Hypothalamus (tissue), 51 donors: ENCODE data around the gene ZNF280C.
"Not testable (repeated sequence)": the region's sequence is repeated elsewhere in the genome, so short reads cannot be mapped to it uniquely, and the experiment has no call there.

Experiments used
- DNase-seq, 51 donors: peaks; one replicate each; lab custom pipeline; 2025; lab: John Stamatoyannopoulos, UW

ZNF280C gene

GRCh38 chrX:130261296-130261893, 7.3 kb downstream of the ZNF280C start:
- no peak for DNase-seq

GRCh38 chrX:130260316-130260715, 8.4 kb downstream of the ZNF280C start:
- DNase-seq, result no peak

DNA sequence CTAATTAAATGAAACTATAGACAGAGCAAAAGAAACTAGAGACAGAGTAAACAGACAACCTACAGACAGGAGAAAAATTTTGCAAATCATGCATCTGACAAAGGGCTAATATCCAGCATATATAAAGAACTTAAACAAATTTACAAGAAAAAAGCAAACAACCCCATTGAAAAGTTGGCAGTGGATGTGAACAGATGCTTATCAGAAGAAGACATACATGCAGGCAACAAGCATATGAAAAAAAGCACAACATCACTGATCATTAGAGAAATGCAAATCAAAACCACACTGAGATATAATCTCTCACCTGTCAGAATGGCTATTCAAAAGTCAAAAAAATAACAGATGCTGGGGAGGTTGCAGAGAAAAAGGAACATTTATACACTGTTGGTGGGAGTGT, 14.8 kb downstream of the ZNF280C start:
- no peak for DNase-seq

- no peak for DNase-seq
Measured at GRCh38 chrX:130251671-130252070, 17.0 kb downstream of the ZNF280C start.

DNA sequence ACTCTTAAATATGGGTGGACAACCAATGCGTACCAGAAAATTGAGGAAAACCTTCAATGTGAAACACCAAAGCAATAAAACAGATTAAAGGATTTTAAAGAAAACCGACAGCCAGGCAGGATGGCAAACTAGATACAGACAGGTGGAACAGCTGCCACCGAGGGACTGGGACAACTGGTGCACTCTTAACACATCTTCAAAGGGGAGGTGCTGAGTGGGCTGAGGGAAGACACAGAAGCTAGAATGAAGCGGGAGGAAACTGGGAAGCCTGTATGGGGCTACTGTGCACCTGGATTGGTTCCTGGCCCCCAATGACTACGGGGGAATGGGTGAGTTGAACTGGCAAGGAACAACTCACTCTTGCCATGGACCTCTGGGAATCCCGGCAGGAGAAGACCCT, 20.7 kb downstream of the ZNF280C start:
- DNase-seq, result no peak

DNA sequence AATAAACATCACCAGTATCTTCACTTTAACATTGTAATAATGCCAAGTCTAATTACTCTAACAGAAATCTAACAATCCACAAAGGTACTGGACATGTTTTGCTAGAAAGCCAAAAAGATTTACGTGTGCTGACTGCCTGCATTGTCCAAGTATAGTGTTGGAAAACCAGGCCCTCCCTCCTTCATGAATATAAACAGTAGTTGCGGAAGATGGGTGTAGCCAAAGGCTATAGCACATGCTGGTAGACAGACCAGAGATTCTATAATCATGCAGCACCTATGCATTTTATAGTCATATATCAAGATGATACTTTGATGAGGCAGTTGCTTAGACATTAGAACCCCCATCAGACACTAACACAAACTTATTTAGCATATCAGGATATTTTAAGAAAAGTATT, 22.6 kb downstream of the ZNF280C start:
- DNase-seq, result no peak

GRCh38 chrX:130245441-130245840, 23.3 kb downstream of the ZNF280C start:
- DNase-seq, result no peak

GRCh38 chrX:130231184-130231583, 37.5 kb downstream of the ZNF280C start:
- DNase-seq, result not testable (repeated sequence)

DNA sequence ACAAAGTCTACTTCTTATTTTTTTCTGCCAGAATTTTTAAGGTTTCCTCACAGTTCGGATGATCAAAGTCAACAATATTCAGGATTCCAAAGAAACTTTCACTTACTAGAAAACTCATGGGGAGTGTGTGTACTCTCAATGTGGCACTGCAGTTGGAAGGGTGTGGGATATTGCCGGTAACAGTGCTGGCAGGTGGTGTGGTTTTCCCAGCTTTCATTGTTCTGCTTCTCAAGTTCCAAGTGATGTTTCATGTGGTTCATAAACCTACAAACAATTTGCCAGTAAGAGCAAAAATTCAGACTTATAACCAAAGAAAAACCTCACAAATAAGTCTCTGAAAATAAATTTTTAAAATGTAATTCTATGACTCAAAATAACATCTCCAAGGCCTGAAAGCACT, 39.8 kb downstream of the ZNF280C start:
- no peak for DNase-seq

DNA sequence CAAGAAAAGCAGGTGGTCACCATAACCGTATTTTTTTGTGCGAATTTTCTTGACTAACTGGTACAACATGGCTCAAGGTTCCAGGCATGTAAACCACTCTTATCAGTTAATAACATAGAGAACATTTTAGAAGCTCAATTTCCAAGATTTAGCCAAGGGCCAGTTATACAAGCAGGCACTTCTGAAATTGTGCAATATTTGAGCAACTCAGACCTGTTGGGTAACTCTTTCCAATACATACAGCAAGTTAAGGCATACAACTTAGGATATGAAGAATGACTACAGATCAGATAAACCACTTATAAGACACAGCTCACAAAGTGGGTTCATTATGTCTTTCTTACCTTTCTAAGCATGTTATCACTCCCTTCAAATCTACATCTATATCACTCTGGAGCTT, 43.9 kb downstream of the ZNF280C start:
- DNase-seq, result no peak

DNA sequence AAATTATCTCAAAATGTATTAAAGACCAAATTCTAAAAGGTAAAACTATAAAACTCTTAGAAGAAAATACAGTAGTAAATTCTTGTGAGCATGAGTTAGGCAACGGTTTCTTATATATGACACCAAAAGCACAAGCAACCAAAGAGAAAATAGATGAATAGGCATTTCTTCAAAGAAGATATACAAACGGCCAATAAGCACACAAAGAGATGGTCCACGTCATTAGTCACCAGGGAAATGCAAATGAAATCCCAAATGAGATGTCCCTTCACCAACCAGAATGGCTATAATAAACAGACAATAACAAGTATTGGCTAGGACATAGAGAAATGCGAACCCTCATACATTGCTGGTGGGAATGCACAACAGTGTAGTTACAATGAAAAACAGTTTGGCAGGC, 52.4 kb downstream of the ZNF280C start:
- DNase-seq, result no peak

- DNase-seq, result no peak
Measured at GRCh38 chrX:130213376-130213775, 55.3 kb downstream of the ZNF280C start.

- DNase-seq, result no peak
Measured at GRCh38 chrX:130212371-130212770, 56.3 kb downstream of the ZNF280C start.

- no peak for DNase-seq
Measured at GRCh38 chrX:130211415-130212186, 57.1 kb downstream of the ZNF280C start.

DNA sequence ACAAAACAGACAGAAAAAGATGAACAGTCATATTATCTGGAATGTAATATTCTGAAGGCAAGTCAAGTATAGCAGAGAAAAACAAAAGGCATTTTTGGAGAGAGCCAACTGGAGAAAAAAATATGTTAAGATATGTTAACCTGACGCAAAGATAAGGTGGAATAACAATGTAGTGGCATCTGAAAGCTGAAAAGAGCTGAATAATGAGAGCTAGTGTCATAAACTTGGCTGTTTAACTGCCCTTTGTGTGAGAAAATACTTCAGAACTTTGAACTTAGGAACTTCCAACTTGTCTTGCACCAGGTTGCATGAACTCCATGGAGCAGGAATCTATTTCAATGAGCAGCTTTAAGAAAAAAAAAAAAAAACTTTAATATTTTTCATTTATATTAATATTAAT, 64.1 kb downstream of the ZNF280C start:
- no peak for DNase-seq

GRCh38 chrX:130197464-130197863, 71.2 kb downstream of the ZNF280C start:
- no peak for DNase-seq

DNA sequence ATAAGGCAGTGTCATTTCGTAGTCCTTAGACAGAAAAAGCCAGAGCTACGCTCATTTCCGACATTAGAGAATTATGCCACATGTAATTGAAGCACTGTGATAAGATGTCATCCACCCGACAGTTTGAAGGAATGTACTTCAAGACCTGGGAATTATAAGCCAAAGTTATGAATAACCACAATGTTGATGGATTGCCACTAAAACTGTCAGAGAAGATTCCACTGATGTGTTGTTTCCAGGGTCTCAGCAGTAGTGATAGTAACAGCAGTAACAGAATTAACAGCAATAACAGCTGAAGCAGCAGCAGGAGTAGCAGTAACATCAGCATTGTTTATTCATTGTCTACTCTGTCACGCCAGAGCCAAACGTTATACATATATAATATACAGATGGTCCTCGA, 72.2 kb downstream of the ZNF280C start:
- no peak for DNase-seq

- no peak for DNase-seq
Measured at GRCh38 chrX:130190801-130191200, 77.9 kb downstream of the ZNF280C start.

DNA sequence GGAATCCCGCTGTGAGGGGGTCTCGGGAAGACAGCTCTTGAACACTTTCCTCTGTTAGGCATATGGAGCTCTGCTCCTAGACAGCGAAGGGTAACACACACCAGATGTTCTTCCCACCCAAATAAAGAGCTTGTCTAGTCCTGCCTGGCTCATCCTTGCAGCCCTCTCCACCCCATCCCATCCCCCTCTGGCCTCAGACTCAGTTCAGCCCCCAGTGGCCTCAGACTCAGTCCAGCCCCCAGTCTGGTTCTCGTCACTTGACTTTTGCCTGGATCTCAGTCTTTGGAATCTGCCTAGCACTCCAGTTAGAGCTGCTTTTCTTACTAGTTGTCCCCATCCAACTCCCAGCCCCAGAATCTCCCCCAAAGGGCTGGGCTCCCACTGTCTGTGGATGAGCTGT, 82.0 kb downstream of the ZNF280C start:
- no peak for DNase-seq

GRCh38 chrX:130184857-130185256, 83.8 kb downstream of the ZNF280C start:
- DNase-seq, result no peak

GRCh38 chrX:130184168-130184567, 84.5 kb downstream of the ZNF280C start:
- DNase-seq, result no peak

- no peak for DNase-seq
Measured at GRCh38 chrX:130179579-130180215, 89.0 kb downstream of the ZNF280C start.
